HG03139 (cell line): Measurements from ENCODE around the gene GSC2.

Experiments used
- ATAC-seq: cut with Tn5 transposase; IDR thresholded peaks from one replicate; pipeline ENCODE4 v1.9.1; 2021; ENCODE audit not compliant: unreplicated experiment

GSC2 gene

GRCh38 chr22:19122143-19122751, 27.8 kb downstream of the GSC2 start, which contains the start of gene DGCR2:
TSS of gene DGCR2 (minus strand) at chr22:19122412. CDS start at chr22:19122206, 206 bp downstream.
- peak; percentile 79 for ATAC-seq

- ATAC-seq = no peak
Observed at GRCh38 chr22:19121631-19122142, 28.4 kb downstream of the GSC2 start.

- ATAC-seq = no peak
Observed at GRCh38 chr22:19120829-19121630, 29.1 kb downstream of the GSC2 start.

GRCh38 chr22:19119949-19120348, 30.1 kb downstream of the GSC2 start:
- no peak for ATAC-seq

GRCh38 chr22:19118329-19118880, 31.7 kb downstream of the GSC2 start:
- ATAC-seq = no peak

GRCh38 chr22:19117111-19117512, 33.0 kb downstream of the GSC2 start:
- ATAC-seq = no peak

GRCh38 chr22:19115628-19116027, 34.5 kb downstream of the GSC2 start:
- ATAC-seq = no peak

GRCh38 chr22:19114984-19115552, 35.0 kb downstream of the GSC2 start:
- no peak for ATAC-seq

- no peak for ATAC-seq
Observed at GRCh38 chr22:19113429-19113828, 36.7 kb downstream of the GSC2 start.

GRCh38 chr22:19111584-19111983, 38.5 kb downstream of the GSC2 start:
- ATAC-seq = no peak

- ATAC-seq = no peak
Observed at GRCh38 chr22:19111140-19111539, 39.0 kb downstream of the GSC2 start.

- ATAC-seq = no peak
Observed at GRCh38 chr22:19110646-19111045, 39.4 kb downstream of the GSC2 start.

GRCh38 chr22:19110064-19110458, 40.0 kb downstream of the GSC2 start:
- ATAC-seq = no peak

- ATAC-seq = peak; percentile 84
Observed at GRCh38 chr22:19109198-19110063, 40.7 kb downstream of the GSC2 start.

- ATAC-seq = no peak
Observed at GRCh38 chr22:19108807-19109197, 41.3 kb downstream of the GSC2 start.

- no peak for ATAC-seq
Observed at GRCh38 chr22:19107730-19108074, 42.4 kb downstream of the GSC2 start.

GRCh38 chr22:19106886-19107729, 43.0 kb downstream of the GSC2 start:
- ATAC-seq = no peak

GRCh38 chr22:19105867-19106802, 44.0 kb downstream of the GSC2 start:
- no peak for ATAC-seq

- no peak for ATAC-seq
Observed at GRCh38 chr22:19105456-19105855, 44.6 kb downstream of the GSC2 start.
